ENCODE results near the gene RBMS3. TPM values are rescaled to one million over a fixed set of nuclear protein-coding genes. Genes with fewer than 3 reads are reported as not detected.

Gene RBMS3
- polyA plus RNA-seq, 4 donors, result 13.9 to 15.7 (median 14.1) TPM

DNA sequence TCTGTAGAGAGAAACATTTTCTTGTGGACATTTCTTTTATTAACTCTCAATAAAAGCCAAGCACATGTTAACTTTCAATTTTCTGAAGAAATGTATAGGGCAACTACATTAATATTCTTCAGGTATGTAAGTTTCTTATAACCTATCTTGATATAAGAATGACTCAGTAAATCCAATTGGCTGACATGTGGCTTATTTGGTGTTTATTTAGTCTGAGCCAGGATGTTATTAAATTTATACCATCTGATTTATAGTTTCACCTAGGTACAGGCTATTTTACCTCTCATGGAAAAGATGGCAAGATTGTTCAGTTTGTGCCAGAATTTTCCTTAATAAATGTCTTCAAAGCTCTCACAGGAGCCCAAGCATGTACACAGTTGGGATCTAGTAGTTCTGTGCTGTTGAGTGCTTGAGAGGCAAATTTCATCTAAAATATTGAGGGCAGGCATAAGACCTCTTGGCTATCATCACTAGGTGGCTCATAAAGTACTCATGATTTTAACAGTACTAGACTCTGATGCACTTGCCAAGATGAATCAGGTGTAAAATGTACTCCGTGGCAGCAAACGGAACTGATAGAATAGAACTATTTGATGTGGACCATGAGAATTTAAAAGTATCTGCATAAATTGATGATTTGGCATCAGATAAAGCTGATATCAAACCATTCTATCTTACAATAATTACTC is 631.9 kb downstream of the RBMS3 start:
- DNase-seq (ENCODE audit: low read depth in 4 of 4, low spot score in 2 of 4), result no peak

DNA sequence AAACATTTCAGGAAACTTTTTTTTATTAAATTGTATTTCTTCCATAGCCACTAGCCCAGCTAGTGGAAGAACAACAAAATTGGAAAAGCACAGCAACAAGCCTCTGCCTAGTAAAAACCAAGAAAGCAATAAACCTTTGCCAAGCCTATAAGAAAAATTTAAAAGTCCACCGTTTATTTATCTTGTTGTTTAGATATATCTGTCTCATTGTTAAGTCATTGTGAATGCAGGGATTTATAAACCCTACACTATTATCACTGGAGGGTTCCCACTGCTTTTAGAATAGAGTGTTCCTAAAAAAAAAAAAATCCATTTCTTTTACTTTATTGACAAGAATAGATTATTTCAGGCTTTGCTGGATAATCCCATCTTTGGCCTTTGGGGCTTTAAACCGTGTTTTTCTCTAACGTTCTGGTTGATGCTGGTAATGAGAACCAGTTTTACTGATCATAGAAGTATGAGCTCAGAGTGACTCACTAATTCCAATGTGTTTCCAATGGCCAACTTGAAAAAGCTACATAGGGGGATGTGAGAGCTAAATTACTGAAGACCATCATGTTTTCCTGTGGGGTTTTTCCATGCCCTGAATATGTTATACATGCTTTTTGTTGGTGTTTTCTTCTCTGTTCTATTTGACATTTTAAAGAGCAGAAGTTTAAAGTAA is 634.1 kb downstream of the RBMS3 start:
- no peak for DNase-seq (ENCODE audit: low read depth in 4 of 4, low spot score in 2 of 4)

DNA sequence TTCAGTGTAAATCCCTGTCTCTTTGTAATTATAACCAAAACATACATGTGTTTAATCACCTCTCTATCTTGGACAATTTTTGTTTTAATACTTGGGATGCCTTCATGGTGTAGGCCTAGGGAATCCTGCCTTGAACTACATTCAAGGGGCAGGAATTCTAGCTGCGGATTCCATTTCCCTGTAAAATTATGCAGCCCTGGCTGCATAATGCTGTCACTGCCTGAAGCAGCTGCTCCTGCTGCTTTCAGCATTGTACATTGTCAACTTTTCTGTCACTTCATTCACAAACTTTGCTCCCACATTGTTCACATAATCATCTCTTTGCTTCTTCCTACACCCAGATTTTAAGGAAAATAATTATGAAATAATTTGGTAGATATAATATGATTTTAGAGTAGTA is 638.7 kb downstream of the RBMS3 start:
- DNase-seq (ENCODE audit: low read depth in 4 of 4, low spot score in 2 of 4), result no peak

DNA sequence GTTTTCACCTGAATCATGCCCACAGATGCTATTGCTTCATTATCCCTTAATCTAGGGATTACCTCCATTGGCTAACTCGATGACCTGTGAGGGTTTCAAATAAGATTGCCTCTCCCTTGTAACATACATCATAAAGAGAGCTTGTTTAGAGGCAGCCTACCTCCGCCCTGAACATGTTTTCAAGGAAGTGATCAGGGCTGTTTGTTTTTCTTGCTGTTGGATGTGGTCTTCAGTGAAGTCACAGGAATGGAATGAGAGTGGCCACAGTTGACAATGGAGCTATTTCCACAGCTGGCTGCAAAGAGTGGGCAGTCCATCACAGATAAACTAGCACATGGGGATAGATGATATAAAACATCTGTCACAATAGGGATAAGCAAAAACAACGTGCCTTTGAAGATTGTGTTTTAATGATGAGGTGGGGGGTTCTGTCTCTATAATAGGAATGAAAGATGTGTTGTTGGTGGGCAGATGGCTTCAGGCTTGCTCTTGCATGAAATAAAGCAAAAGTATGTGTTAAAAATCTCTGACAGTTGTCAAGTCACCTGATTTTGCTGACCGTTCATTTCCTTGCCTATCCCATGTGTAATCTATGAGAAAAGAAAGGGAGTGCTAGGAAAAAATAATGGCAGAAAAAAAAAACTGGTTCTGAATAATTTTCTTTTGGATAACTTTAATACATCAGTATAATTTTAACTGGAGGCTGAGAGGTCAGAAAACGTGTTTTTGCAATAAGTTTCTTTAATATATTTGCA is 642.3 kb downstream of the RBMS3 start:
- DNase-seq (ENCODE audit: low read depth in 4 of 4, low spot score in 2 of 4), result peak in 2 of 4 donors; percentile 45 to 48

DNA sequence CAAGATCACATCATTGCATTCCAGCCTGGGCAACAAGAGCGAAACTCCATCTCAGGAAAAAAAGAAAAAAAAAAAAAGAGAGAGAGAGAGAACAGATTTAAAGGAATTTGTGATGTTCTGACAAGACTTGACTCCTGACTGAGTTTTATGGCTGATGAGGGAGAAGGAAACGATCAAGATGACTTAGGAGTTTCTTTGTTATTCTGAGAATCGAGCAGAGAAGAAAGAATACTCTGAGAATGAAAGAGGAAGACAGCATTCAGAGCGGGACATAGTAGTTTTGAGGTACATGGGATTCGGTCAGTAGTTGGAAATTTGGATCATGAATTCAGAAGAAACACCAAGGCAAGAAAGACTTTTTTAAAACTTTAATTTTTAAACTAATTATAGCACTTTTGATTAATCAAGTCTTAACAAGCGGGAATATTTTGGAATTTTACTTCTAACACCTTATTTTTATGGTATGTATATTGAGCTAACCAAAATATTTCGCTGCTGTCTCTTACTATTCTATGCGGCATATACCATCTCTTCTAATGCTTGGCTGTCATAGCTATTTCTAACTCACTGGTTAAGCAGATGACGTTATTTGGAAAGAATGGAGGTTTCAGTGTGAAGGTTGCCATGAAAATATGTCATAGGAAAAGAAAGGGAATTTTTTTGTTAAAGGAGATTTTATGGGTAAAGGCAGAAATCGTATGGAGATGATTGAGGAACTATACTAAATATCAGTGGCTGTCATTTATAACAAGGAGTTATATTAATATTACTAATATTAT is 644.1 kb downstream of the RBMS3 start:
- DNase-seq (ENCODE audit: low read depth in 4 of 4, low spot score in 2 of 4), result no peak

DNA sequence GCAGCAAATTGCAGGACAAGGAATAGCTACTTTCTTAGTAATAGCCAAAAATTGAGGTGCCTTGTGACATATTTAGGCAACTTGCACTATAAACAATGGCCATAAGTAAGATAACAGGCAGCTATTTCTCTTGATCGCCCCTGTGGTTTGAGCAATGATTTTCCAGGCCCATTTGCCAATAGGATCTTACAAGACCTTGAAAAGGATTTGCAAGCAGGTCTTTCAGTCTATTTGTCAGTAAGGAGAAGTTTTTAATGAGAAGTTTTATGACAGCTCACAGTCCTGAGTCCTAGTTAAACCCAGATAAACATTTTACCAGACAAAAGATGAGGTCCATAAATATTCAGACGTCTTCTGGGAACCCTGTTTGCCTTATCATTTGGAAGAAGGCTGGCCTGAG is 645.5 kb downstream of the RBMS3 start:
- DNase-seq (ENCODE audit: low read depth in 4 of 4, low spot score in 2 of 4), result no peak

DNA sequence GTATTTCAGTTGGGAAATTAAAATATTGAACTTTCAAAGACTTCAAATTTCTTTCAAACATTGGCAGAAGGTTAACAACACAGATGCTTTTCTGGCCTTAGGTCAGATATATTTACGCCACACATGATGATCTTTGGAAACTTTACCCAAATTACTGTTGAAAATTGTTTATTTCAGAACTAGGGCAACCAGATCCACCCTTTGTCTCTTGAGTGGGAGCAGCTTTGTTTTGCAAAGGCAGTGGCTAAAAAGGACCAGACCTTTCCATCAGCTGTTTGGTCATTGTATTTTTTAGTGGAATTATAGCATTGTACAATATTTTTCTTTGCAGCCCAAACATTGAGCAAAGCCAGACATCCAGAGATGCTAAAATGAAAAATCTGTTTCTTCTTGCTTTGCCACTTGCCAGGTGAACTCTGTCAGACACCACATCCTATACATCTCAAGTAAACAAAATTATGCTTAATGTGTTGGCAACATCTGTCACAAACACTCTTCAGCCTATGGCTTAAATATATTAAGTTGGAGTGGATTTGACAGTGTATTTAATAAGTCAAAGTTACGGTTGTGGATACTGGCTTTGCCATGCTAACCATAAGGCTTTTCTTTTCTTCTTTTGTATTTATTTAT is 651.9 kb downstream of the RBMS3 start:
- no peak for DNase-seq (ENCODE audit: low read depth in 4 of 4, low spot score in 2 of 4)

DNA sequence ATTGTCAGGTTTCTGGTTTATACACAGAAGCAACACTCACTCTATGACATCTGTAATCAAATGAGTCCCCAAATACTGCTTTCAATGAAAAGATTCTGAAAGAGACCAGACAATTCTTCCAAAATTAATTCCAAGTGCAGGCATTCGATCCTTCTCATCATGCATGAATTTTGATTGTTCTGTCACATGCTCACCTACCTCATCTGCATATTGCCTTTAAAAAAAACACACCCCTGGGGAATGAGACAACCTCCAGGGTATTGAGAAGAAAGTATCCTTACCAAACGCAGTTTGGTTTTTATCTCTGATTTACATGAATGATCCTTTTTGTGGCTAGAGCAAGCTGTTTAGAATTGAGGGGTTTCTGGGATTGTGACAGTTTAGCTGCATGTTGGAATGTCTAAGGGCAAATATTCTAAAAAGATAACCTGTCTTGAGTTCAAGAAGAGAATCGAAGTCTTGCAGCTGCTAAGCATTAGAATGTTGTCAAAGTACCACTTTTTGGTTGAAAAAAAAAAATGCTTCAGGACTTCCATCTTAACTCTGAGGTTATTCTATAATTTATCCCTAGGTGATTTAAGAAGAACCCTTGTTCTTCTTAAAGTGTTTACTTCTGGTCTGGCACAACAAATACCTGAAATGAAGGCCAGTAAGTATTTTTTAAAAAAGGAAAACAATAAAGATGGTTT is 653.1 kb downstream of the RBMS3 start:
- DNase-seq (ENCODE audit: low read depth in 4 of 4, low spot score in 2 of 4), result no peak

DNA sequence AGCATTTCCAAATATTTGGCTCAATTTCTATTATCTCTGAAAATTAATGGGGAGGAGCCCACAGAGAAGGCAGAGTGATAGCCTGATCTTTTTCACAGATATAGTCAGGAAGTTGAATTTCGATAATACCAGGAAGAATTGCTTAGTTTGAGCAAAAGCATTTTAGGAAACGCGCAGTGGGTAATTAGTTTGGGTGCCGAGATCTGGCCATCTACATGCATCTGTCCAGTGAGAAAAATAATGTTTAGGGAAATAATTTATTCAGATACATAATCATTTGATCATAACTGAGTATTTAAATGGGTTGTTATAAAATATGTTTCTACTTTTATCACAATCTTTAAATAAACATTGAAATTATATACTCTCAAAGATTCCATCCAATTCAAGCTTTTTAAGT is 653.9 kb downstream of the RBMS3 start:
- DNase-seq (ENCODE audit: low read depth in 4 of 4, low spot score in 2 of 4), result no peak

DNA sequence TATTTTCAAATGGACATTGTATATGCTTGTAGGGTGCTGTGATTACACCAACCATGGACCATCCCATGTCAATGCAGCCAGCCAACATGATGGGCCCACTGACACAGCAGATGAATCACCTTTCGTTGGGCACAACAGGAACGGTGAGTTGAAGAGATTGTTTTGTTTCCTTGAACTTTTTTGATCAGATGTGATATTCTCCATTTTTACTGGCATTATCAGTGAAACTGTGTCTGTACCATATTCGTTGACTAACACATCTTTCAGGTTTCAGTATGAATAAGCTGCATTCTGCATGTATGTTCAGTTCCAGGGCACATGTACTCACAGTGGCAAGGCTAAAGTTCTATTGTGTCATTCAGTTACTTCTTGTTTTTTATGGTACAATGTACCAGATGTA is 655.2 kb downstream of the RBMS3 start:
- no peak for DNase-seq (ENCODE audit: low read depth in 4 of 4, low spot score in 2 of 4)

DNA sequence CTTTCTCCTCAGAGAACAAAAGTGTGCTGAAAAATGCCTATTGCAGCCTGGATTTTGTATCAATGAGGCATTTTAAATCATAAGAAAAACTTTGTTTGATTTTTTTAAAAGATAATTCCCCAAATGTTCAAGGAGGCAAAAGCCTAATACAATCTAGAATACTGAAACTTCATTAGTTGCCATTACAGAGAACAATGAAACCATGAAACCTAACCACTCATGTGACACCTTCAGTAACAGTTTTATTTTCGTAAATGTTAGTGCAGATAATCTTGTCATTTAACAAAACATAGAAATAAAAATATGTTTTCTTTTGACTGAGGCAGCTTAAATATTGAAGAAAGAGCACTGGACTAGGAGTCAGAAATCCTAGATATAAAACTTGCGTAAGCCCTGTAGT is 655.9 kb downstream of the RBMS3 start:
- DNase-seq (ENCODE audit: low read depth in 4 of 4, low spot score in 2 of 4), result no peak

DNA sequence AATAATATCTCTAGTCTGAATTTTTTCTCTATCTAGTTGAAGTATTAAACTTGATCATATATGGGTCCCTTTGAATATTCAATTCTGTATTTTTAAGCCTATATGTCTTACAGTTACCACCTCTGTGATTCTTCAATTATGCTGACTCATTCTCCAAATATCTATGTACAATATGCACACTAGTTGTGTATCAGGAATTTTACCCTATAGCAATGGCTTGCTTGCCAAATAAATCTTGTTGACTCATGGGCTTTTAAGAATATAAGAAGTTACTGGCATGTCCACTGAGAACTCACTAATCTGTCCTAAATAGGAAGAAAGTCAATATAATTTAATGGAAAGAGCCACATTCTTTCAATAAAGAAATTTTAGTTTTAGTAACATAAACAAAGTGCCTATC is 656.3 kb downstream of the RBMS3 start:
- no peak for DNase-seq (ENCODE audit: low read depth in 4 of 4, low spot score in 2 of 4)

DNA sequence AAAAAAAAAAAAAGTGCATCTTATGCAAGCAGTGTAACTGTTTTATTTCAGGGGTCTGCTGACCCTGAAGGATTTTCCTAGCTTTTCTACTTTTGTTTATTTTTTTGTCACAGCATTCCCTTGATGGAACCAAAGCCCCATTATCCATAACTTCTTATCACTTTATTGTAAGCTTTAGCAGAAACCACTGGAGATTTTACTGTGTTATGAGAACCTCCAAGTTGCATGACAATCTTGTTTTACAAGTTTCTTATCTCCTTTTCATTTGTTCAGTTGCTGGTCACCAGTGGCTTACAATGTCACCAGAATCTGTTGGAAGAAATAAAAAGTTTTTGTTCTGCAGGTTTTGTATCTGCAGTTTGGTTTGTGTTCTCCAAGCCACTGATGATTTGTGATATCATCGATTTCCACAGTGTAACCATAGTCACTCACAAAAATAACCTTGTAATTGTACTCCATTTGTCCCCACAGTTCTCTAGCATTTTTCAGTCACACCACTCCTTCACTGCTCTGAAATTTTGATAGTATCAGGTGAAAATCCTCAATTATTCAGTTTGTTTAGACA is 660.0 kb downstream of the RBMS3 start:
- DNase-seq (ENCODE audit: low read depth in 4 of 4, low spot score in 2 of 4), result no peak

DNA sequence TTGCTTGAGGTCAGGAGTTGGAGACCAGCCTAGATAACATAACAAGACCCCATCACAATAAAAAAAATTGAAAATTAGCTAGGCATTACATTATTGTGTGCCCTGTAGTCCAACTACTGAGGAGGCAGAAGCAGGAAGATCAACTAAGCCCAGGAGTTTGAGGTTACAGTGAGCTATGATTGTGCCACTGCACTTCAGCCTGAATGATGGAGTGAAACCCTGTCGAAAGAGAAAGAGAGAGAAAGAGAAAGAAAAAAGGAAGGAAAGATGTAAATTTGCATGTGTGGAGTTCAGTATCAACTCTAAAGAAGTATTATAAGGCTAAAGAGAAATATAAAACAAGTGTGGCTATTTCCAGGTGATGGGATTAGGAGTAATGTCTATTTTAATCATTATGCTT is 661.4 kb downstream of the RBMS3 start:
- no peak for DNase-seq (ENCODE audit: low read depth in 4 of 4, low spot score in 2 of 4)

DNA sequence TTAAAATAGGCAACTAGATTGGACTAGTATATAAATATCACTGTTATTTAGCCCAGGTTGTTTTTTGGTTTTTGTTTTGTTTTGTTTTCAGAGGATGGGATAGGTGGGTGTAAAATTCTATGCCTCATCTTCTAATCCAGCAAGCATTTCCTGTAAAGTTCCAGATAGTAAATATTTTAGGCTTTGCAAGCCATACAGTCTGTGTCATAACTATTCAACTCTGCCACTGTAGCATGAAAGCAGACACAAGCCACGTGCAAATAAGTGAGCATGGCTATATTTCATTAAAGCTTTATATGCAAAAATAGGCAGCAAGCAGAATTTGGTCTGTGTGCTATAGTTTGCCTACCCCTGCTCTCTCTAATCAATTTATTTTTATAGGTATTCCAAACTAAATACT is 668.3 kb downstream of the RBMS3 start:
- DNase-seq (ENCODE audit: low read depth in 4 of 4, low spot score in 2 of 4), result no peak

DNA sequence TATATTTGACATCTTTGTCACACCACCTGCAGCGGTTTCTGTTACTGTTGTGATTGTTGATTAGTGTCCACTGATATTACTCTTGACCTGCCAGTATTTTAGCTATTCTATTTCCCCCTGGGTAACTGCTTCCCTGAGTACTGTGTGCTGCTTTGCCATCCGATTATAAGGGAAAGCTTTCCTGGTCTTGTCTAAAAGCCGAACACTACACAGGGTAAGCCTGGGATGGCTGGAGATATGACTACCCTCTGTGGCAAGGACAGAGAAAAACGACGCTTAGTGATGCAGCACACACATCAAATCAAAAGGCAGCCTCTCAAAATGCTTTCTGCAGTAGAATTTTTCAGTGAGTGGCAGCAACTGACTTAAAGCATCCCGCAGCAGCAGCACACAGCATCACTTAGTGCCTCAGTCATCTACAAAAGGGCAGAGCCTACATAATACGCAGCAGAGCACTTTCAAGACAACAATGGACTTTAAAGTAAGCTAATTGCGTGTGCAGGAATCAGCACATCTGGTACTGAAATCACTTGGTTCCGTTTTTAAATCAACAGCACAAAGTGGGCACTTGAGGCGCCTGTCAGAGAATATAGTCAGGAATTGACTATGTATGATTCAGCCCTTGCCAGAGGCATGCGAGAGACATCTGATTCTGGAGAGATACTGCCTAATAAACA is 669.2 kb downstream of the RBMS3 start:
- DNase-seq (ENCODE audit: low read depth in 4 of 4, low spot score in 2 of 4), result no peak

DNA sequence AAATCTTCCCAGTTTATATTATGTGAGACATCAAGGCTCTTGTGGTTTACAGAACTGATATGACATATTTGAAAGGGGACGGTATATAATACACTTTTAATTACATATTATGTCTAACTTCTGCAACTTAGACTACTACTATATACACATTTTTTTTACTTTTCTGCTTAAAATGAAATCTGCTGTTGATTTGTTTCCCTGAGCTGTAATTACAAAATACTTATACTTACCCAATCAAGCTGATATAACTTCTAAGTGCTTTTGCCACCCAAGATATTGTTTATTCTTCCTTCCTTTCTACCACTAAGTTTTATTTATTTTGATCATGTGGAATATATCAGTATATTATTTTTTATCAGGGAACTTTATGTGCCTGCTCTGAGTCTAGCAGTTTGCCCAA is 671.6 kb downstream of the RBMS3 start:
- DNase-seq (ENCODE audit: low read depth in 4 of 4, low spot score in 2 of 4), result no peak

DNA sequence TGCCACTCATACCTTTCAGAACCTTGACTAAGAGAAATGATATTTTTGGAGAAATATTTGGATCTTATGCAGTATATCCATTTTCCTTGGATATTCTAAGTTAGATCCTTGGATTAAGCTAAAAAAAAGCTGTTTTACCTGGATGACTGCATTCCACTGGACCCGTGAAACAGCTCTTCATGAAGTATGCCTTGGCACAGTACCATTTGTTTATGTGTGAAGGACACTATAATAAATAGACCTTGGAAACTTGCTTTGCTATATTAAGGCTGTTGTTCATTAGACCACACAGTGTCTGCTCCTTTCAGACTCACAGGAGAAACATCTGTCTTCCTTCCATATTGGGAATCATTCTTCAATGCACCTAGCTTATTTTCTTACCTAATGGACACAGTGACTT is 674.5 kb downstream of the RBMS3 start:
- no peak for DNase-seq (ENCODE audit: low read depth in 4 of 4, low spot score in 2 of 4)

DNA sequence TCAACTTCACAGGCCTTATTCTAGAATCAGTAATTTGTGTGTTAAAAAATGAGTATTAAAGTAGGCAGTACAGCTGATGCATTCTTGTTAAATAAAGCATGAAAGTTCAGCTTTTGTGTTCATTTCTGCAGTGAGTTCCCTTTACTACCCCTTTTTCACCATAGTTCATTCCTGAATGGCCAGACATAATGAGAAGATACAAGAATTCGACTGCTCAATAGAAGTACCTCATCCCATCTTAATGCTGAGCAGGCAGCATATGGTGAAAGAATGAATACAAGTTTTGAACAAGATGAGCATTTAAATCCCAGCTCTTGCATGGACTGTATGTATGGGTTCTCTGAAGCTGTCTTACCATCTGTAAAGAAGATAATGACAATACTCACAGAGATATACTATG is 677.9 kb downstream of the RBMS3 start:
- no peak for DNase-seq (ENCODE audit: low read depth in 4 of 4, low spot score in 2 of 4)

Measured in left renal cortex interstitium (tissue), 4 donors.